Stimulated activated CD4-positive, alpha-beta T cell treated with anti-CD3 and anti-CD28 coated beads, Interleukin-1b, Interleukin-23, amount 100 ng/mL, for 24 hours (primary cell): Measurements from ENCODE around the gene NHS.

Source experiments
- DNase-seq, 4 experiments: peaks; one replicate each; pipeline ENCODE4 v3.0.0-alpha.2; 2020; ENCODE audit warnings: low read depth in 4 of 4, low spot score in 1 of 4

NHS gene

DNA sequence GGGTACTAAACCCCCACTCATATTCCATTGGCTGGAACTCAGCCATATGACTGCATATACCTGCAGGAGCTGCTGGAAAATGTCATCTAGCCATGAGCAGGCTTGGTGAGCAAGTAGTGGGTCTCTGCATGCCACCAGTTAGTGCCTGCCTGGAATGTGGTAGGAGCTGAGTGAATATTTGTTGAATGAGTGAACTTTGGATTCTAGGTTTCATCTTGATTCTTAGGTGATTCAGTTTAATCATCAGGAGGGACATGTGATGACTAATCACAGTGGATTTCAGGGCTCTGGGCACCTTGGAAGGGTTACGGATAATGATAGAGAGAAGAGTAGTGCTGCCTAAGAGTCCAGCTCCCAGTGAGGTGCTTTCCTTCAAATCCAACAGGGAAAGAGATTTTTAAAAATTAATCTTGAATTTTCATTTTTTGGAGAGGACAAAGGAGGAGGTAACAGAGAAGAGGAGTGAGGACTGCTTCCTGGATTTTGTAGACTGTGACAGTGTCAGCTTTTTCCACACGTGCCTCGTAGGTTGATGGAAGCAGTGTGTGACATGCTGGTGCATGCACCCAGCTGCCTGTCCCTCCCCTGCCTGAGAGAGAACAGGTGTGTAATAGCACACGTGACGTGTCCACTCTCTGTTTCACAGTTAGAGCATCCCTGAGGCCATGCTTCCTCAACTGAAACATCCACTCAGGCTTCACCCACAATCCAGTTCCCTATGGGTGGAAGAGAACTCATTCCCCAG, 30.4 kb downstream of the NHS start:
- no peak for DNase-seq

- no peak for DNase-seq
These were observed 34.7 kb downstream of the NHS start for GRCh38 chrX:17409566-17410290.

- no peak for DNase-seq
These were observed 35.7 kb downstream of the NHS start for GRCh38 chrX:17410651-17411050.

- DNase-seq: no peak
These were observed 36.2 kb downstream of the NHS start for GRCh38 chrX:17411205-17411604.

- no peak for DNase-seq
These were observed 37.7 kb downstream of the NHS start for GRCh38 chrX:17412692-17413091.

DNA sequence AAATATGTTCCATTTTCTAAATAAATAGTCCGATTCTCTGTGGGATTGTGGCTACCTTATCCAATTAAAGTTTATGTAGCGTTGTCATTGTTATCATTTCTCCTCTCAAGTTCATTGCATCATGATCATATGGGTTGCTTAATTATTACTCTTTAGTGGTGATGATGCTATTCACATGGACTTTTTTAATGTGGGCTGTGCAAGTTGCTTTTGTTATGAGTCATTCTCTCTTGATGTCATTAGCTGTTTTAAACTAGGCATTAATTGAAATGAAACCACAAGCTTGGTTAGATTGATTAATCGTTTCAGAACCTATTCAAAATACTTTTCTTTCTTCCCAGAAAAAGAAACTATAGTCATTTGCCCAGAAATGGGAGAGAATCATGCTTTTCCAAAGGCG, 38.2 kb downstream of the NHS start:
- no peak for DNase-seq

DNA sequence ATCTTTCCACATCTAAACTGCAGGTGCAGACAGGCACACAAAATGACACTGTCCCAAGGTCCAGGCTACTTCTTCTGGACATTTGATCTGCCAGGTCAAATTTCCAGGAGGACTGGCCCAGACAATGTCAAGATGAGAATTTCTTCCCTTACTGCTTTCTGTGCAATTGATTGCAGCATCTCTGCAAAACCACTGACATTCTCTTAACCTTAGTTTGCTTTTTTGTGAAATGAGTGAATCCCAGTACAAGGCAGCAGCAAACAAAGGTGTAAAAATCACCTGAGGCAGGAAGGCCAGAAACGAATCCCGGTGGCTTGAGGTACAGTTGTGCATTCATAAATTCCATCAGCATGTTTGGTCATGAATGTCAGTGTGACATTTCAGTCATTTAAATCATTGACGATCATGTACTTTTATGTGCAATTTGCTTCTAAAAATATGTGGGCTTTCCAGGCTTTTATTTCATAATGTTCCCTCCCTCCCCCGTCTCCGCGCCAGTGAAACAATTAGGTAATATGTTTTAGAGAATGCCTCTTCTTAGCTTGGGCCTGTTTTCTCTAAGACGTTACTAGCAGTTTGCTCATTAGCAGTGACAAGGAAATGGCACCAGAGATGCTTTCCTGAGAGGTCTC, 39.1 kb downstream of the NHS start:
- DNase-seq: no peak

GRCh38 chrX:17414839-17415238, 39.8 kb downstream of the NHS start:
- no peak for DNase-seq

DNA sequence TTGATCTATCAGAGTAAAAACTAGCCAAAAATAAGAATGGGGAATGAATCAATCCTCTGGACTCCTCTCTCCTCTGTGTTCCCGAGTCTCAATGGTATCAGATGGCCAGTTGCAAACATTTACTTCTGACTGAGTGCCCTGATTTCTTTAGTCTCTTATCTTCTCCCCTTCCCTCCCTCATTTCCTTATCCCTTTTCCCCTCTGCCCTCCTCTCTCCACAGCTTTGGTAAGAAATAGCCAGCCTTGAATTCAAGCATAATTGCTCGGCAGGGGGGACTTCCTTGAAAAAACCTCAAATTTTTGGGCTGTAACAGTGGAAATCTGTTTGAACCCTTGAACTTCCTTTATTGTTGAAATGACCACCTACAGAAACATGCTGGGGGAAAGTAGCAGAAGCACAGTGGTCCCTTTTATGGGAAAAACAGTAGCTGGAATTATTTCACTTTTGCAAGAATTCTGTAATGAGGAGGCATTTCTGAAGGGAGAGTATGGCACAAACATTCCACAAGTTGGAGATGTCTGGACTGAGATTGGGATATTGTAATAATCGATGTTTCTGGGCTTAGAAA, 40.3 kb downstream of the NHS start:
- no peak for DNase-seq

GRCh38 chrX:17417372-17417771, 42.4 kb downstream of the NHS start:
- no peak for DNase-seq

- DNase-seq: no peak
These were observed 50.1 kb downstream of the NHS start for GRCh38 chrX:17425136-17425535.

GRCh38 chrX:17425551-17425950, 50.6 kb downstream of the NHS start:
- no peak for DNase-seq

DNA sequence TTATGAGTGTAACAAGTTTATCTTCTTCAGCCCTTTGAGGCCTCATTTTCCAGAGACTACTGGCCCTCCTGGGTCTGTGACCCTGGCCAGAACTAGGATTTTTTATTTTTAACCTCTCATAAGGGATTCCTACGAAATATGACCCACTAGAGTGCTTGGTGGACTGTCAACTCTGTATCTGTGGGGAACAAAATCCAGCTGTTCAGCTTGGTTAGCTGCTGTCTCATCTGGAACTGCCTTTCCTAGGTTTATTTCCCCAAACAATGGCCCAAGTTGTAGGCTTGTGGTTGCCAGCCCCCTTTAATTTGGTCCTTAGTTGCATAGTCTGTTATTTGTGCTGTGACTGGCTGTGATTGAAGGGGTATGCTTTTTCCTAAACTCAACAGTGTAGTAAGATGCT, 56.2 kb downstream of the NHS start:
- DNase-seq: no peak

GRCh38 chrX:17432158-17432557, 57.2 kb downstream of the NHS start:
- no peak for DNase-seq

DNA sequence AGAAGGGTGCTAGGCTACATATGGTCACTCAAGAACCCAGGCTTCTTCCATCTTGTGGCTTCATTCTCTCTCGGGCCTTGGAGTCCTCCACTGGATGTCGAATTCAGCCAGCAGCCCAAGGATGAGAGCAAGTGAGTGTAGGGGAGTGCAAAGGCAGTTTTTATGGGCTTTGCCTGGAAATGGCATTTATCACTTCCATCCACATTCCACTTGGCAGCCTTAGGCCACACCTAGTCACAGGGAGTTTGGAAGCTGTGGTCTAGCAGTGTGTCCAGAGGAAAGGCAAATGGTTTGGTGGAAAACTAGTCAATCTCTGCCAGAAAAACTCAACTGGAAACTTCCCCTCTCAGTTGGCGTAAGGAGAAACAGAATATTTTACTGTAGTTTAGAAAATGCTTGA, 59.0 kb downstream of the NHS start:
- no peak for DNase-seq

DNA sequence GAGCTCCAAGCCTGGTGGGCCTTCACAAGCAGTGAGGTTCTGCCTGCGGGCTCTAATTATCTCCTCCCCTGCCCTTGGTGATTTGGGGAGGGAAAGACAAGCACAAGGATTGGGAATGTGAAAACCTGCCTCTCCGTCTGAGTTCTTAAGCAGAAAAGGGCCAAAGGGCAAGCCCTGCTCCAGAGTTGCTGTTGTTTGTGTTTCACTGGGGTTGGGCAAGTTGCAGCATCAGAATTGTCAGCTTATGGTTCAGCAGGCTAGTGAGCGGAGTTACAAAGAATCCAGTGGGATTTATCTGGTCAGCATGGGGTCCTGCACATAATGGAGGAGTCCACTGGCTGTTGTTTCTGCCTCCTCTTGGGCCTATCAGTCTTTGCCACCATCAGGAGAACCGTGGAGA, 60.5 kb downstream of the NHS start:
- no peak for DNase-seq

GRCh38 chrX:17438221-17438620, 63.2 kb downstream of the NHS start:
- DNase-seq: no peak

DNA sequence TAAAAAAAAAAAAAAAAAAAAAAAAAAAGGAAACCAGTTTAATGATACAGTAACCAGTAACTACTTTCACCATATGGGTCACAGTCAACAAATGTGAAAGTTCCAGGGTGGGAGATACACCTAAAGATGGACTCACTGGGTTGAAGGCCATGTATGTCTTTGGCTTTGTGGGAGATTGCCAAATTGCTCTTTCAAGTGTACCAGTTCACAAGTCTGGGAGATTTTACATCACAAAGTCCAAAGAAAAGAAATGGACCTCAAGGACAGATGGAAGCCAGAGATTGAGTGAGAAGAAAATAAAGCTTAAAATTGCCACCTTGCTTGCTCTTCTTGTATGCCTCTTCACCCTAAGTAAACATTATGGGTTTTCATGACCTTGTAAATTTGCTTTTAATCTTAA, 65.3 kb downstream of the NHS start:
- no peak for DNase-seq

DNA sequence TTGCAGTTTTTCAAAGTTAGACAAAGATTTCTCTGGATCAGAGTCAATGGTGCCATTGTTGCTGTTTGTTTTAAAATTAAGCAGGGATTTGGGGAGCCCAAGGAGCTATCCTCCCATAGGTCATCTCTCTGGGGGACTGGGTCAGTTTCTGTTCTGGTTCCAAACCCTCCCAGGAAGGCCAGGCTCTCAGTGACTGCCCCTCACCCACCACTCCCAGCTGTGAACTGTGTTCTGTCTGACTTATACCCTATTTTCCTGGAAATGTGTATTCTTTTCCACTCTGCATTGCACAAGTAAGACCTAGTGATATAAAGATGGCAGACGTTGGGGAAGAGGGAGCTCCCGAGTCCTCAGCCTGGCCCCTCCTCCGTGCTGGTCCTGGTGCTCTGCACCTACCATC, 65.8 kb downstream of the NHS start:
- no peak for DNase-seq

GRCh38 chrX:17441965-17442364, 67.0 kb downstream of the NHS start:
- no peak for DNase-seq

GRCh38 chrX:17442898-17443297, 67.9 kb downstream of the NHS start:
- no peak for DNase-seq

DNA sequence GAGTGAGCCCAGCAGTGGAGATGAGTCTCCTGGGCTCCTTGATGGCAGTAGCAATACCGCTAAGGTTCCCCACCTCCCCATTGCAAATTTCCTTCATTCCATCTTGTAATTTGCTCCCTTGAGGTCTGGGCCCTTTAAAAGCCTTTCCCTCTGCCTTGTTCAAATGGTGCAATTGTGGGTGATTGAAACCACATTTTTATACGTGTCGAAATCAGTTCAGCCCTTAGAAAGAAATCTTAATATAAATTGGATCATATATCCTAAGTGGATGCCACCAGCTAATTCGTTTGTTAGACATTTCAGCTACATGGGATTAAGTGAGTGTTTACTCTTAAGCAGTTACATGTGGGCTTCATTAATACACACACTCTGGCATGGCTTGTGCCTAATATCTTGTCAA, 68.6 kb downstream of the NHS start:
- DNase-seq: no peak
